ENCODE data around the gene GPR155. TPM values are rescaled to one million over a fixed set of nuclear protein-coding genes. Genes with fewer than 3 reads are reported as not detected.

Gene GPR155
- polyA plus RNA-seq, 1 donor (not counting 4 experiments of a cell fraction or from before 2014, with no cell fraction given): 15.7 TPM

DNA sequence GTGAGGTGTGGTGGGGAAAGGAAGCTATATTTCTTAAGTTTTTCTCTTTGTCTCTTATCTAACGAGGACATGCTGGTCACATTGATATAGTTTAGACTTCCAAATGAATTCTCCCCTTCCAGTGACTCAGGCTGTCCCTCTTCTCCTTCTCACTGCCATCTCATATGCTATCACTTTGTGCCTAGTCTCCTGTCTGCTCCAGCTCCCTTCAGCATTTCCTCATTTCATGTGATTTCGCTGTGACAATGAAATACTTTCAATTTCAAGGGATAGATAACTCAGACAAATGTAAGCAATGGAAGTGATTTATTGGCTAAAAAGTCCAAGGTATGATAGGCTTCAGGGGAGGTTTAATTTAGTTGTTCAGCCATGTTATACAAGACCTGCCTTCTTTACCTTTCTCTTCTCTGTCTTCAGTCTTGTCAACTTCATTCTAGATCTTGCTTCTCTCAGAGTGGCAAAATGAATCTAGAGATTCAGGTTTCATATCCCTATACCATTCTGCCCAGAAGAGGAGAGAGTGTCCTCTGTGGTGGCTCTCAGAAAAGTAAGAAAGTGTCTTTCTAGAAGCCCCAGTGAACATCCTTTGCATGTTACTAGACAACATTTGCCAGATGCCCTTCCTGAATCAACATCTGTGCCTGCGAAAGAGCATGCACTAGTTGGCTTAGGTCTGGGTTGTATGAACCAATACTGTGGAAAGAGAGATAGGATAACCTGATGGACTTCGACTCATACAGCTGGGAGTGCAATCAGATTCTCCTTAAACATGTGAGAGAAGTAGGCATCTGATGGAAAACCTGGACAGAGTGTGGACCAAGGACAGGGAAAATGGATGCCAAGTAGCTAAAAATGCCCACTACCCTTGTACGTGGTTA, 29.9 kb upstream of the GPR155 start:
- Histone ChIP-seq H3K36me3 (ENCODE audit: control insufficient read depth in 2 of 2, extremely low read depth in 1 of 2, insufficient read depth in 2 of 2, low read length in 2 of 2) (no peaks in the 10 kb centered on the region), H3K4me1 (ENCODE audit: control insufficient read depth, extremely low read depth, insufficient read depth, low read length) (no peaks in the 10 kb centered on the region), H3K4me3 (ENCODE audit: control insufficient read depth in 2 of 3, extremely low read depth in 1 of 3, insufficient read depth in 2 of 3, low read depth in 1 of 3, low read length in 3 of 3) (no peak overlapping the region), H3K9me1 (ENCODE audit: control insufficient read depth, extremely low read depth, insufficient read depth, low read length) (no peaks in the 10 kb centered on the region), H3K79me2 (ENCODE audit: control insufficient read depth, insufficient read depth, low read length) (no peaks in the 10 kb centered on the region), H3K27me3 (ENCODE audit: control insufficient read depth, extremely low read depth, insufficient read depth, low read length) (no peaks in the 10 kb centered on the region), H2AFZ (ENCODE audit: control insufficient read depth, low read length) (no peak overlapping the region), H3K27ac (ENCODE audit: control insufficient read depth, insufficient read depth, low read length) (no peak overlapping the region), H3K9ac (ENCODE audit: control insufficient read depth, extremely low read depth, insufficient read depth, low read length) (no peak overlapping the region), H3K4me2 (ENCODE audit: control insufficient read depth, extremely low read depth, insufficient read depth, low read depth, low read length) (no peak overlapping the region), H4K20me1 (ENCODE audit: control insufficient read depth, extremely low read depth, insufficient read depth, low read length) (no peaks in the 10 kb centered on the region), H3K9me3 (ENCODE audit: control insufficient read depth, low read depth, low read length) (no peaks in the 10 kb centered on the region)
- TF ChIP-seq, protein P1, sequence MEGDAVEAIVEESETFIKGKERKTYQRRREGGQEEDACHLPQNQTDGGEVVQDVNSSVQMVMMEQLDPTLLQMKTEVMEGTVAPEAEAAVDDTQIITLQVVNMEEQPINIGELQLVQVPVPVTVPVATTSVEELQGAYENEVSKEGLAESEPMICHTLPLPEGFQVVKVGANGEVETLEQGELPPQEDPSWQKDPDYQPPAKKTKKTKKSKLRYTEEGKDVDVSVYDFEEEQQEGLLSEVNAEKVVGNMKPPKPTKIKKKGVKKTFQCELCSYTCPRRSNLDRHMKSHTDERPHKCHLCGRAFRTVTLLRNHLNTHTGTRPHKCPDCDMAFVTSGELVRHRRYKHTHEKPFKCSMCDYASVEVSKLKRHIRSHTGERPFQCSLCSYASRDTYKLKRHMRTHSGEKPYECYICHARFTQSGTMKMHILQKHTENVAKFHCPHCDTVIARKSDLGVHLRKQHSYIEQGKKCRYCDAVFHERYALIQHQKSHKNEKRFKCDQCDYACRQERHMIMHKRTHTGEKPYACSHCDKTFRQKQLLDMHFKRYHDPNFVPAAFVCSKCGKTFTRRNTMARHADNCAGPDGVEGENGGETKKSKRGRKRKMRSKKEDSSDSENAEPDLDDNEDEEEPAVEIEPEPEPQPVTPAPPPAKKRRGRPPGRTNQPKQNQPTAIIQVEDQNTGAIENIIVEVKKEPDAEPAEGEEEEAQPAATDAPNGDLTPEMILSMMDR (optimal IDR thresholded peaks at IDR 0.05 in 1 of 3, IDR thresholded peaks at IDR 0.05 in 1 of 3, conservative IDR thresholded peaks at IDR 0.05 in 1 of 3; ENCODE audit: extremely low read depth in 1 of 3, insufficient read depth in 2 of 3, low read length in 3 of 3): no peak
- FAIRE-seq (no peak), DNase-seq (ENCODE audit: low read depth, low spot score) (no peak)
- dilution Hi-C loops (cut with MboI; ENCODE audit: extremely low pct_ligation_motif_present, low sequenced_read_pairs): no loop called here

DNA sequence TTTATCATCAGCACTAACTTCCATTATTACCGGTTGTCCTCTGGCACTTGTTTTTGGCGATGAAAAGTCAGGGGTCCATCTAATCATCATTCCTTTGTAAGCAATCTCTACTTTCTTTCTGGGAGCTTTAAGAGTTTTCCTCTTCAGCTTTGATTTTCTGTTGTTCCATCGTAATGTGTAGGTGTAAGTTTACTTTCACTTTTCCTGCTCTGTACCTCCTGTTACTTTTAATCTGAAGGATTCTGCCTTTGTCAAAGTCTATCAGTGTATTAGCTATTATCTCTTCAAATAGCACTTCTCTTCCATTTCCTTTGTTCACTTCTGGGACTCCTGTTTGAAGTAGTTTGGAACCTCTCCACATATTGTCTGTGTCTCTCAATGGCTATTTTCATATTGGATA, 25.5 kb upstream of the GPR155 start:
- H4K20me1 ChIP-seq (ENCODE audit: control insufficient read depth, extremely low read depth, insufficient read depth, low read length): no peaks in the 10 kb centered on the region
- no peak for TF ChIP-seq EZH2 (IDR thresholded peaks at IDR 0.05; ENCODE audit: low read length)
- TF ChIP-seq, protein P1 (optimal IDR thresholded peaks at IDR 0.05 in 1 of 3, IDR thresholded peaks at IDR 0.05 in 1 of 3, conservative IDR thresholded peaks at IDR 0.05 in 1 of 3; ENCODE audit: extremely low read depth in 1 of 3, insufficient read depth in 2 of 3, low read length in 3 of 3): no peak
- no peaks in the 10 kb centered on the region for H3K9me1 ChIP-seq (ENCODE audit: control insufficient read depth, extremely low read depth, insufficient read depth, low read length)
- H3K27ac ChIP-seq (ENCODE audit: control insufficient read depth, insufficient read depth, low read length): no peak overlapping the region
- dilution Hi-C loops (cut with MboI; ENCODE audit: extremely low pct_ligation_motif_present, low sequenced_read_pairs): no loop called here
- peaks cover 2% of the 10 kb centered on the region for H3K9me3 ChIP-seq (ENCODE audit: control insufficient read depth, low read depth, low read length)
- no peaks in the 10 kb centered on the region for H3K36me3 ChIP-seq (ENCODE audit: control insufficient read depth in 2 of 2, extremely low read depth in 1 of 2, insufficient read depth in 2 of 2, low read length in 2 of 2)
- H3K4me2 ChIP-seq (ENCODE audit: control insufficient read depth, extremely low read depth, insufficient read depth, low read depth, low read length): no peak overlapping the region
- H3K4me1 ChIP-seq (ENCODE audit: control insufficient read depth, extremely low read depth, insufficient read depth, low read length): no peaks in the 10 kb centered on the region
- no peak overlapping the region for H3K4me3 ChIP-seq (ENCODE audit: control insufficient read depth in 2 of 3, extremely low read depth in 1 of 3, insufficient read depth in 2 of 3, low read depth in 1 of 3, low read length in 3 of 3)
- no peaks in the 10 kb centered on the region for H3K79me2 ChIP-seq (ENCODE audit: control insufficient read depth, insufficient read depth, low read length)
- no peak overlapping the region for H2AFZ ChIP-seq (ENCODE audit: control insufficient read depth, low read length)
- H3K9ac ChIP-seq (ENCODE audit: control insufficient read depth, extremely low read depth, insufficient read depth, low read length): no peak overlapping the region
- FAIRE-seq: no peak
- no peak for DNase-seq (ENCODE audit: low read depth, low spot score)
- no peaks in the 10 kb centered on the region for H3K27me3 ChIP-seq (ENCODE audit: control insufficient read depth, extremely low read depth, insufficient read depth, low read length)

Measured in keratinocyte (primary cell).